Measurements from ENCODE around the gene TTLL7.
"Not testable (repeated sequence)": the region's sequence is repeated elsewhere in the genome, so short reads cannot be mapped to it uniquely, and the experiment has no call there.

The TTLL7 gene

DNA sequence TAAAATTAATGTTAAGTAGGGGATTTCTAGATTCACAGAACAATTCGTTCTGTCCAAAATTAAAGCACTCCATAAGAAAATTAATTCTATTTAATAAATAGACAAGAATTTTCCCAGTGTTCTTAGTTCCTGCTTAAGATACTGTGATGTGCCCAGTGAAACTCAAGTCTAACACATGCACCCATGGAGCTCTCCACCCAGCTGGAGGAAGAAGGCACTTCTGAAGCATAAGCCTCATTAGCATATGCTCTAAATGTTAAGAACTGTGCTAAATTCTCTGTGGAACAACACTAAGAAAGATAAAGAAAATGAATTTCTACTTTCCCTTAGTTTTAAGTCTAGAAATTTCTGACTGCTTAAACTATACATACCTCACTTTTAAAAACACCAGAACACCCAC lies 71.2 kb downstream of the TTLL7 start:
- no peak for DNase-seq

DNA sequence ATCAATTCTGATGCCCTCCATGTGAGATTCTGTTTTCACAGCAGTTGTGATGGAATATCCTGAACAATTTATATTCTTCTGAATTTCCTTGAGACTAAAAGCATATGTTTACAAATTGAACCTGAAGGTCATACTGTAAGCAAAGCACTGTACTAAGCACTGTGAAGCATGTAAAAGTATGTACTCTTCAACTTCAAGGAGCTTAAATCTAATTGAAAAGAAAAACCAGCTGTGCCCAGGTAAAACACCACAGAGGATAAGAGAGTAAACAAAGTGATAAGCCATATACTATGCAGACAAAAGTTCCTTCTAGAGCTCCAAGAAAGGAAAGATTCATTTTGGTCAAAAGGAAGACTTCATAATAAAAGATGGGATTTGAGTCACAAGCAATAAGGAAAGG lies 71.9 kb downstream of the TTLL7 start:
- no peak for DNase-seq

DNA sequence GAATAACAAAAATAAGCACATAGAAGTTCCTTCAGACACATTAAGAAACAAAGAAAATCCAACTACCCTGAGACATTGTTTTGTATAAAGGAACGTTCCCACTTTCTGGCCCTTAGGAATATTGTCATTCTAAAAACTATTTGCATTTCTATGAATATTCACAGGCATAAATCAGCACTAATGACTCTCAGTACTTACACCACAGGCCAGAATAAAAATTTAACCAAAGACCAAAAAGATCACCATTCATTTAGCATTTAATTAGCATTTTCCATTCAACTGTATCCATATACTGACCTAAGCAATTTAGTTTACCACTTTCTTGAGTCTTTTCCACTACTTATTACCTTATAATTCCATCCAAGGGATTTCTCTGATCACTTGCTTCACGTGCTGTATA lies 75.4 kb downstream of the TTLL7 start:
- DNase-seq = no peak

DNA sequence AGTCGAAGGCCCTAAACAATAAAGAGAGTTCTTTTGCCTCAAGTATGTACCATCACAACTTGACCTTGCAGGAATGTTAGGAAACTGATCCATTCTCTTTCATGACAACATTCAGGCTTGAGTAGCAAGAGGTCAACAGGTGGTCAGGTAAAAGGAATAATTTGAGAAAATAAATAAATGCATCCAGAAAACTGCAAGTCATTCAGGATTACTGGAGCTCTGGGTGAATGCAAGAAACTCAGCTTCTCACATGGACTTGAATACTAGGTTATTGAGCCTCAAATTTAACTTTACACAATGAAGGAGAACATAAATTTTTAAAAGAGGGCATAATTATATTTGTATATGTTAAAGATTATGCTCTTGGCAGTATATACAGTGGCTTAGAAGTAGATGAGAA lies 76.5 kb downstream of the TTLL7 start:
- DNase-seq = no peak

DNA sequence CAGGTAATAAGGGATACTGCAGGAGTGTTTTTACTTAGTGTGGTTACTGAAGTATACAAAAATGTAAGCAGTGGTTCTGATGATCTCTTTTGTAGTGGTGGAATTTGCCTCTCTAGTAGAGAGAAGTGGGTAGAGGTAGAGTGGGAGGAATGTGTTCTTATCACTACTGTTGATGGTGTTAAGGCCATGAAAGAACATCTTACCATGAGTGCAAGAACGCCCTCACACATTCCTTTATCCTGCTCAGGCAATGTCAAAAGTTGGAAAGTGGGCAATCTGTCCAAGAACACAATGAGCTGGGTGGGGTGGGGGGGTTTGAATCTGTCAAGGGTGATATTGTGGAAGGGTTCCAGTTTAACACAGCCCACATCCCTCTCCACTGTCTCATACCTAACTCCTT lies 78.6 kb downstream of the TTLL7 start:
- no peak for DNase-seq

DNA sequence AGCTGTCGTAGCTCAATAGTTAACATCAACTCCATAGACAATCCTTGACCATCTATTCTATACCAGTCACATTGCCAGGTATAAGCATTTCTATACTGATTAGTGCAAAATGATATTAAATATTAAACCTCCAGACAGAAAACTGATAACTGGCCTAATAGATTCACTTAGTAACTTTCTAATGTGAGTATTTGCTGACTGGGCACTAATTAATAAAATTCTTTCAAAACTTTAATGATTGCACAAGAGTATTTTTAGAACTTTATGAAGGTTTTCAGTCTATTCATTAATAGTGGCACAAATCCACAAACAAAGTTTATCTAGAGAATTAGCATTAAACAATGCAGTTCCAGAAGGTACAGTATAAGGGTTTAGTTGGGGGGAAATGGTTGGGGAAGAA lies 79.1 kb downstream of the TTLL7 start:
- no peak for DNase-seq

DNA sequence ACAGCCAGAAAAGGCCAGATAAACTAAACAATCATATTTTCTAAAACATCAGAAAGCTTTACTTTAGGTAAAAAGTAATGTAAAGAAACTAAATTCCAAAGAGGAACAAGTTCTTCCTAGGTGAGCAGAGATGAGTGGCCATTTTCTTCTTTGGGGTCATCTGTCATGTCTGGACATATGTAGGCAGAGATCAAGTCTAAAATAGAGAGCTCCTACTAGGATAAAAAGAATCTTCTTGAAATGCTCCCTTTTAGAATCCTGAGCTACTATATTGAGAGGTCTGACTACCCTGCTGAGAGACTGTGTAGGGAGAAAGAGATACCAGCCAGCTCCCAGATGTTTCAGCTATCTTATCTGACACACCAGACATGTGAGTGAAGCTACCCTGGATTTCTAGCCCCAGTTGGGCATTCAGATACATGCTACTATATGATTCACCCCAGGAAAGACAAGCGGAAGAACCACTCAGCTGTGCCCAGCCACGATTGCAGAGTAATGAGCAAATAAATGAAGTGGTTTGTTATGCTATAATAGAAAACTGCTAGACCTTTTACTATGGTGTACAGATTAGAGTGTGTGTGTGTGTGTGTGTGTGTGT lies 80.1 kb downstream of the TTLL7 start:
- no peak for DNase-seq

DNA sequence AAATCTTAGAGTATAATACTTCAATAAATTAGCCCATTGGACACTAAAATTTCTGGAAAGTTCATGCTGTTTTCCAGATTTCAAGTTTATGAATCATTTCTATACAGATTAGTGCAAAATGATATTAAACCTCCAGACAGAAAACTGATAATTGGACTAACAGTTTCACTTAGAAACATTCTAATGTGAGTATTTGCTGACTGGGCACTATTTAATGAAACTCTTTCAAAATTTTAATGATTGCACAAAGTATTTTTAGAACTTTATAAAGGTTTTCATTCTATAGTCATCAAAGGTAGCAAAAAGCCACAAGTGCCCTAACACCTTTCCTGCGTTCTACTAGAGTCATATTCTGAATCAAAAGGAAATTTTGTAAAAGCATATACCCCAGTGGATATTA lies 81.0 kb downstream of the TTLL7 start:
- no peak for DNase-seq

DNA sequence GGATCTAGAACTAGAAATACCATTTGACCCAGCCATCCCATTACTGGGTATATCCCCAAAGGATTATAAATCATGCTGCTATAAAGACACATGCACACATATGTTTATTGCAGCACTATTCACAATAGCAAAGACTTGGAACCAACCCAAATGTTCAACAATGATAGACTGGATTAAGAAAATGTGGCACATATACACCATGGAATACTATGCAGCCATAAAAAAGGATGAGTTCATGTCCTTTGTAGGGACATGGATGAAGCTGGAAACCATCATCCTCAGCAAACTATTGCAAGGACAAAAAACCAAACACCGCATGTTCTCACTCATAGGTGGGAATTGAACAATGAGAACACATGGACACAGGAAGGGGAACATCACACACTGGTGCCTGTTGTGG lies 82.8 kb downstream of the TTLL7 start:
- not testable (repeated sequence) for DNase-seq

DNA sequence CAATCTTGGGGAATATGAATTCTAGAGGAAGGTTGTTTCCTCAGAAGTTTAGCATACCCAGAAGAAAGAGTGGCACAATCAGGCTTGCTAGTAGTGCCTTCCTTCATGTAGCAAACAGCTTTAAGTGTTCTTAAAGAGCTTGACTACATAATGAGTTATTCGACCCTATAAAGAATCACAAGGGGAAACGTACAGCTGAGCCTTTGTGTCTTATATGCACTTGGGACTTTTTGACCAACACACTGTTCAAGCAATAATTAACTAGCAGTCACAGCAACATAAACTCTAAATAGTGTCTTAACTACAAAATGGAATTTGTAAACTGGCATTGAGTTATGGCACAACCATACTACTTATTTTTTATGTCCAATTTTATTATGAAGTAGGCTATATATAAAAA lies 86.1 kb downstream of the TTLL7 start:
- no peak for DNase-seq

DNA sequence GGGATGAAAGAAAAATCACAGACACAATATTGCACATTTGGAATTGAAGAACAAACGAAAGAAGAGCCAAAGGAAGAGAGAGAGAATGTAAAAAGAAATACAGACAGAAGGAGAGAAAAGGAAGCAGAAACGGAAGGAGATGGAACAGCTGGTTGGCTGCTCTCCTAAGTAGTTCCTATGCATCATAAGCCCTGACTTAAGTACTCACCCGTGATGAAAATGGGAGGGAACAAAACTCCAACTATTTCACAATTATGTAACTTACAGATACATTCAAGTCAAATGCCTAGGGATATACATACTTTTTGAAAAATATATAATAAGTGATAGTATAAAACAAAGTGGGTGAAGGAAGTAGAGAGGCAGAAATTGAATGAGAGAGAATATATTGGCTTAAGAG lies 88.5 kb downstream of the TTLL7 start:
- DNase-seq = no peak

DNA sequence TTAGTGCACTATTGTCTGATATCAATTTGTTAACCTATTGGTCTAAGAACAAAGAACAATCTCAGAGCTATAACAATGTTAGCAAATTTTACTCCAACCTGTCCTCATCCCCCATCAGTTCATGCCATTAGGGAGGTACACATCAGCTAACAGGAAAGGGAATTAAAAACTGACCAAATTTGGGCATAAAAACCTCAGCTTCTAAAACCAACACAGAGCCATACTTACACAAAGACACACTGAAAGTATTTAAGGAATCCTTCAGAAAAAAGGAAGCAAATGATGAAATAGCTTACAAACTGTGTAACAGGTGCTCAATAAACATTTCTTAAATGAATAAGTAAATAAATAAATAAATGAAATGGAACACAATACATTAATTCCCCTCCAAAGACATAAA lies 89.2 kb downstream of the TTLL7 start:
- no peak for DNase-seq

DNA sequence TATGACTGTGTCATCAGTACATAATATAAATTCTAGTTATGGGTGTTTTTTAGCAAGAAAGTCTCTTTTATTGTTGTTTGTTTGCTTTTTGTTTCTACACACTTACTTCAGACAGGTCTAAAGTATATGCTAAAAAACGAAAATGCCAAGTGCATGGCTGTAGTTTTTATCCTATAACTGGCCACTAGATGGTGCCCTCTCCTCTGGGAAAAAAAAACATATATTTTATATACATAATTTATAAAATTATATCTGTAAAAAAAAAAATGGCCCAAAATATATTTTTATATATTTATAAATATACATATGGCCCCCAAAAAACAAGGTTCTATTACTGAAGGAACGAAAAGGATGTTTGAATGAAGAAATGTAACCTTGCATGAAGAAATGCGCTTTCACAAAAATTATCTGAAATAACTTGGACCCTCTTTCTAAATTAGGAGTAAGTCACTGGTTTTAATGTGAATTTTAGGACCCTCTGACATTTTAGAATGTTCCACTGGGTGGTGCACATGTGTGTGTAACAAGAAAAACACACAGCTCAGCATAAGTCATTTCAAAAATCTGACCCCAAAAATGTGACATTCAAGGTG lies 93.5 kb downstream of the TTLL7 start:
- peak in 1 of 2 donors; percentile 35 for DNase-seq

DNA sequence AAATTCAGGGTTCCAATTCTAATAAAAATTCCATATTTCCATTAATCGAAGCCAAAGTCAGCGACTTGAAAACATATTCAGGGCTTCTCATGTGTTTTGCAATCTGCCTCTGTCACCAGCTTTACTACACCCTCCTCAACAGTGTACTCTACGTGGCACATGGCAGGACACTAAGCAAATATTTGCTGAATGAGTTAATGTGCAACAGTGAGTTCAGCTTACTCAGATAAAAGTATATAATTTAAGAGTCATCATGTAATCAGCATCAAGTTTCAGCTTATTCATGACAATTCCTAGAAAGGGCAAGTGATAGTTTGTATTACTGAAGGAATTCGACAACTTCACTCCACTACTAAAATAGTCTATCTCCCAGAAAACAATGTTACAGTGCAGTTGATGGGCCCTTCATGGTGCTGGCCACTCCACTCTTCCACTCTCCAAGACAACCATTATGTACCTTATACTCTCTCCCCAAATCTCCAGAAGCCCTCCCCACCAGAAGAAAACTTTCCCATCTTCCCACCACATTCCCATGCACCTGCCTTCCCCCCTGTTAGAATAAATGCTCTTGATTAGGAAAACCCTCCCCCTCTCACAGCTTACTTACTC lies 97.3 kb downstream of the TTLL7 start:
- no peak for DNase-seq

DNA sequence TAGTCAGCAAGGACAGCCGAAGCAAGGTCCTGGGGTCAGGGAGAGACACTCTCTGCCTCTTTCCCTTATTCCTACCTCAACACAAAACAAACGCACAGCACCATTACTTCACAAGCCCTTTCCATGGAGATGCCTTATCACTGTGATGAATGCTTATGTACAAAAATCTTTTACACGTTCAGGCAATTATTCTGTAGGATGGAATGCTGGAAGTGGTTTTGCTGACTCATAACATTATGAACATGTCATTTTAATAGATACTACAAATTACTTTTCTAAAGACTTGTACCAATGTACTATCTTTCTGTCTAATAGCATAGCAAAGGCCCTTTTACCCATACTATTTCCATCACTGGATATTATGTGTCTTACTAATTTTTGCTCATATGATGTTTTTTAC lies 98.4 kb downstream of the TTLL7 start:
- DNase-seq = no peak

DNA sequence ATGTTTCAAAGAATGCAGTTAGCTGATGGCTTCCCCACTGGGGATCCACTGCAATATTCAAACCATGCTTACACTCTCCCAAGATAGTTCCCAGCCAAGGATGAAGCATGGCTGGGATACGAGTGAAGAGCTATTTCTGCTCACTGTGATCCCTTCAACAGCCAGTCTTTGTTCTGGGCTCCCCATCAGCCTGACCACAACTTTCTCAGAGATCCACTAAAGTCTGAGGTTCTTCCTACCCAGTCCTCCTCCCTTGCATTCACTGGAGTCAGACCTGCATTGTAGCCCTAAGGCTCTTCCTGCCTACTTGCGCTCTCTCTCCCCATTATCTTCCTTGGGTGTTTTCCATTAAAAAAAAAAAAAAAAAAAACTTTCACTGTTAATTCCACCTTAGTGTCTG lies 101.4 kb downstream of the TTLL7 start:
- no peak for DNase-seq

DNA sequence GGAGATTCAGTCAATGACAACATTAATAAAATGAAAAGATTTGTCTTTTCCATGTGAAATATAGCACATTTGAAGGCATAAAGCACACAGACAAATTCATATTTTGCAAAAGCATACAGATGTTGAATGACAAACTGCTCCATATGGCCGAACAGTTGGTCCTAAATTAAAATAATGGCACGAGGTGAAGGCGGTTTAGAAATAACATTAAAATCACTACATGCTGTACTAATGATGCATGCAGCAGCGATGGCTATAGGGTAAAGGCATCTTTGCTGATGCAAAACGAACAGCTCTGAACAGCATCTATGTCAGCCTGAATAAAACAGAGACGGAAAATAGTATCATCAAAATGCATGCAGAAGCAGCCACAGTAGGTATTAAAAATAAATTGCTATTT lies 102.6 kb downstream of the TTLL7 start:
- DNase-seq = no peak

DNA sequence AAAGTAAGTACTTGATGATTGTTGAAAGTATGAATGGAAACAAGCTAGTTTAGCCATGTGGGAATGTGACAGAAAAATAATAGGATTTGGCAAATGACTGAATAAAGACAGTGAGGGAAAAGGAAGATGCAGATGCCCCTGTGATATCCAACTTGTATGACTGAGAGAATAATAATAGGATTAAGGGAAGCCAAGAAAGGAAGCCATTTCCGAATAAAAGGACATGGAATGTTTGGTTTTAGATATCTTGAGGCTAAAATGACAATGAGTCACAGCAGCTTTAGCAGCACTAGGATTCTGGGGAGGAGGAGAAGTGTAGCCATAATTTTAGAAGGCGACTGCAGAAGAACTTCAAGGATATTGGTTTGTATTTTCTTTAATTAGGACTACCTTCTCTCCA lies 109.2 kb downstream of the TTLL7 start:
- no peak for DNase-seq

DNA sequence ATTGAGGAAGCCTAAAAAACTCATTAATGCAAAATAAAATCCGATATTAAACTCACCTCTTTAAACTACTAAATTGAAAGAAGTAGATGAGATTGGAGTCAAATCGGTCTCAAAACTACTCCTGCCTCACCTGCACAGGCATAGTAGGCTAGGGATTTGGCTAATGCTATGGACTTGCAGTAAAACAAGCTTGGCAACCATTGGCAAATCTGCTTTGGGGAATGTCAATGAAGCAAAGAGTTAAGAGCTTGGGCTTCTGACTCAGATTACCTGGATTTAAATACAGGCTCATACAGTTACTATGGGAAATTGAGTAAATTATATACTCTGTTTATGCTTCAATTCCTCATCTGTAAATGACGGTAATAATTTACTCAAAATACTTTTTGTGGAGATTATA lies 111.4 kb downstream of the TTLL7 start:
- no peak for DNase-seq

DNA sequence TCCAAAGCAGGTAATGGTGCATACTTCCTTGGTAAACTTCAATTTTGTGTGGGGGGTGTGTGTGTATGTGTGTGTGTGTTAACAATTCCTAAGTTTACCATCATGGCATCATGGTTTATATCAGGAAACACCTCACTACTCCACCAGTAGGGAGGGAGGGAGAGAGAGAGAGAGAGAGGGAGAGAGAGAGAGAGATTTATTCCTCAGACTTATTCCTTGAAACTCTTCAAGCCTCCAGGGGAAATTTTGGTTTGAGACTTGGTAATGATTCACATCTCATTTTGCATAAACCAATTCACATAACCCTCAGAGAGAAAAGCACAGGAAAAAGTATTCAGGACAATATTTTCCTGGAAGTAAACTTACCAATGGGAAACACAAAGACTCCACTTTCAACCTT lies 115.0 kb downstream of the TTLL7 start:
- DNase-seq = no peak

DNA sequence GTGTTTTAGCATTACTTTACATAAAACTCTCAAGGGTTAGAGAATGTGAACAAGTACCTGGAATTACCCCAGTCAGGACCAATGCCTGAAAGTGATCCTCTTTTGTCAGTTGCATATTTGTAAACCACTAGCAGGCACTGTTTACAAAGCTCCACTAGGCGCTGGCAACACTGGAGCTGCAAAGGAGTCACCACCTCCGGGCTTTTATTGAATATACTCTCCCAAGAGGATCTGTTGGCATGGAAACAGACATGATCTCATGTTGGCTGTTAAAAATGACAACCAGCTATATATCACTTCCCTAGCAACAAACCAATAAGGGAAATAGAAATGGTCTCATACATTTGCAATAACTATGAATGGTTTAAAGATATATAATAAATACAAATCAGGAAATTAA lies 116.0 kb downstream of the TTLL7 start:
- no peak for DNase-seq

DNA sequence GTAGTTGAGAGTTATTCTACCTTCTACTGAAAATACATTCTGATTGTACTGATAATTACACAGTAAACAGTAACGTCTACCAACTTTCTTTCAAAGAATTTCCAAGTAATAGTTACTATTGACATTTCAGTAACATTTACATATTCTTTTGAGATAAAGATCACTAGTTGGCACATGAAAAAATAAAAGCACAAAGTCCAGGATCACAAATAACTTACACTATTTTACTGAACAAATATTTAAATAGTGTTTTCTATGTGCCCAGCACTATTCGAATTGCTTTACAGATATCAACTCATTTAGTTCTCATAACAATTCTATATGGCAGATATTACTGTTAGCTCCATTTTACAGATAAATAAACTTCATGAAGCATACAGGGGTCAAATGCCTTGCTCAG lies 126.4 kb downstream of the TTLL7 start:
- DNase-seq = no peak

DNA sequence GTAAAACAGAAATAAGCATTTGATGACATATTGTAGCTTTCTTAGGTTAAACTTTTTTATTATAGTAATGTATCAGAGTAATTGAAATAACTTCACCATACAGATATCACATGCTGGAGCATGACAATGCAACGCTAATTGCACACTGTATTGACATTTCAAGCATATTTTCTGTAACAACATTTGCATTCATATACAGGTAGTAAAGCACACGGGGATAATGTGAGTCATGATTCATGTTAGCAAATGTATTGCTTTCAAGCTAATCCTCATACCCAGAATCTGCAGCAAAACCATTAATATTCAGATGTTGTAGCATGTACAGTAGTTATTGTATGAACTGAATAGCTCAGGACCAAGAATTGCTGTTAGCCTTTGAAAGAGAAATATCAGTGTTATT lies 133.9 kb downstream of the TTLL7 start:
- DNase-seq = no peak

DNA sequence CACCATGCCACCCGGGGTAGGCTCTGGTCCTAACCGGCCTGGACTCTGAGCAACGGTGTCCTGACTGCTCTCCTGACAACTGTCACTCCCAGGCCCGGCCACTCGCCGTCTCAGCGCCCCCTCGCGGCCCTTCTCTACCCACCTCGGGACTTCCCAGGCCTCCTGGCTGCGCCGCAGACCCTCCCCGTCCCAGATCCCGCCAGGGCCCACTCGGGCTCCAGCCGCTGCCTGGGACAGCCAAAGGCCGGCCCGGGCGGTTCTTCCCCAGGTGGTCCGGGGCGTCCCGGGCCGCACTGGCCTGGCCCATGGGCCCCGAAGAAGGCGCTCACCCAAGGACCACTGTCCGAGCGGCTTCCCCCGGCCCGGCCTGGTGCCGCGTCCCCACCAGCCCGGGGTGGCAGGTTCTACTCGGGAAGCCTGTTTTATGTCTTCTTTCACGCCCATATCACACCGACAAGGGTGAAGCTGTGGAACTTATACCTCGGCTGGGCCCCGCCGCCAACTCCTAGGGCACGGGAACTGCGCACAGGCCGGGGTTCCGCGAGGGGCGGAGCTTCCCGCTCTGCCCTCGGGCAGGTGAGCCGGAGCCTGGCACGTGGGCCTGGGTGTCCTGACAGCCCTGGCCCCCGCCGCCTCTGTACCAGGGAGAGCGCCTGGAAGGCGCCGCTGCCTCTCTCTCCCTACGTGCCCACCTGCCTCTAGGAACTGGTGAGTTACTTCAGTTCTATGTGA lies 138.3 kb downstream of the TTLL7 start:
- peak; percentile 67 to 73 for DNase-seq
